GOT3 (cell line): ENCODE measurements around the gene ZNF514.
"Not testable (repeated sequence)": the region's sequence is repeated elsewhere in the genome, so short reads cannot be mapped to it uniquely, and the experiment has no call there.

Source experiments
- DNase-seq: peaks from one replicate; lab custom pipeline; 2025; ENCODE audit warnings: mixed read lengths; lab: John Stamatoyannopoulos, UW

ZNF514 gene

DNA sequence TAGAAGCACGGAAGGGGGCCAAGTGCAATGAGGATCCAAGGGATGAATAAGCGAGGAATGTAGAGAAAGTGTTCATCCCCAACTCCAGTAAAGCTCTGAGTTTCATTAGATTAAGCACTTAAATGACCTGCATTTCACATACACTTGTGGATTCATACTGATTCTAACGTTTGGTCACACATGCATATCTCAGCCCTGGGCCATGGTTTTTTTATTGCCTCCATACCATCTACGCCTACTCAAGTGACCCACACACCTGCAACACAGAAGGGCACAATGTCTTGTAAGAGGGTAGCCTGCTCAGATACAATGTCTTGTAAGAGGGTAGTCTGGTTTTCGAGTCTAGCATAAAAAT is 37.5 kb downstream of the ZNF514 start:
- no peak for DNase-seq

DNA sequence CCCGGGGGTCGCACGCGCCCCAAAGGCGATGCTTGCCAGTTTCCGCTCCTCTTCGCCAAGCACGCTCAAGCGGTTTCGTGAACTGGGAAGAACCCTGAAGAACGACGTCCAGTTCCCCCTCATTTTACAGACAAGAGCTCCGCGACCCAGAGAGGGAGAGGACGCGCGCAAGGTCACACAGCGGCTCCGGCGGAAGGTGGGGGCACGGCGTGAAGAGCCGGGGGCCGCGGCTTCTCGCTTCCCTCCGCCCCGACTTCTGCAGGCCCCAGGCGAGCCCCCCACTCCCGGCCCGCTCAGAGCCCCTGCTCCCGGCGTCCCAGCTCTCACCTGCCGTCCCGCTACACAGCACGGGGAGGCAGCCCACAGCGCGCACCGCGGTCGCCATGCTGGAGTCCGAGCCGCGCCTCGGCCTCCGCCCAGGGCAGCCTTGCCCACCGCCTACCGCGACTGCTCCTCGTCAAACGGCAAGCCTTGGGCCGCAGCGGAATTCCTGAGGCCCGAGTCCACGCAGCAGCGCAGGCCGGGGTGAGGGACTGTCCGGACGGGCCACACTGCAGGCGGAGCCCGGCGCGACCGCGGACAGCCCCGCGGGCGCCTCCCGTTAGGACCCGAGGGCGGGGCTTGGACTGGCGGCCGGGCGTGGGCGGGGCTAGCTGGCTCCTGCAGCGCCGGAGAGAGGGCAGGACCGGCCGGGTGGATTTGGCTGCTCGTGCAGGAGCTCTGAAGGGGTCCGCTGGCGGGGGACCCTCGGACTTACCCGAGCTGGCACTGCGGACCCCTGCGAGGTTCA is 38.0 kb downstream of the ZNF514 start, which contains the start of gene MRPS5:
Gene MRPS5 (minus strand): TSS at position 402 of the 790 bp plus-strand sequence. CDS start 17 bp downstream, at position 385.
- peak; percentile 50 for DNase-seq

DNA sequence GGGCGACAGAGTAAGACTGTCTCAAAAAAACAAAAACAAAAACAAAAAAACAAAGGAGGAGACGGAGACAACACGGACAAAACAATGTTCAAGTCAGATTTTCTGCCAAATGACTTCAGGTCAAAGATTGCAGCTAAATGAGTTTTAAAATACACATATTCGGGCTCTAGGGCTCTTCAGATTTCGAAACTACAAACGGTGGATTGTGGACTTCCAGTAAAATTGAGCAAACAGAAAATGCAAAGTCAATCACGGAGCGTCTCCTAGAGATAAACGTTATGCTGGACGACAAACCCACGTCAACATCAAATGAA is 38.6 kb downstream of the ZNF514 start:
- no peak for DNase-seq

DNA sequence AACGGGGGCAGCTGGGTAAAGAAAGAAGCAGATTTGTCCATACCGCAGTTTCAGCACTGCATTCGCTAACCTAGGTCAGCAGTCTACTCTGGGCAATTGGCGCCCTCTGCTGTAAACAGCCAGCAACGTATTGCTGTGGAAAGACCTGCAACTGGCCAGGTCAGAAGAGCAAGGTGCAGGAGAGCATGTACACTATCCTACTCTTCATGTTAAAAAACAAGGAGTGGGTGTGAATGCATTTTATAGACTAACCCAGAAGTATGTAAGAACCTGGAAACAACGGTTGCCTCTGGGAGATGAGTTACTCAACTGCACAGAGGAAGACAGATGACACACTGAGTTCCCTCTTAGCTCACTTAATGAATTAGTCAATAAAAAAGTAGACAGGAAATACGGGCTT is 44.2 kb downstream of the ZNF514 start:
- DNase-seq, result no peak

DNA sequence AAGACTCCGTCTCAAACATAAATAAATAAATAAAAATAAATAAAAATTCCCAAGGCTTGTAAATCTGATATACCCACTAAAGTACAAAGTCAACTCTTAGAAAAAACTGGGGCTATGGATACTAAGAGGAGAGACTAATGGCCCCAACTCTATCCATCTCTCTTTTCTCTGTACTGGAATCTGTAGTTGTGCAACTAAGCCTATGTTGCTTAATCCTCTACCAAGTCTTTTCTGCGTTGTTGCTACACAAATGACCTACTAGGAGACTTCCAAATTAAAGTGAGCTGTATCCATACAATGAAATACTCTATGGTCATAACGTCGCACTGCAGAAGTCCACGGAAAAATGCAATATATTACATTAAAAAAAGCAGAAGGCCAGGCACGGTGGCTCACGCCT is 46.2 kb downstream of the ZNF514 start:
- no peak for DNase-seq

DNA sequence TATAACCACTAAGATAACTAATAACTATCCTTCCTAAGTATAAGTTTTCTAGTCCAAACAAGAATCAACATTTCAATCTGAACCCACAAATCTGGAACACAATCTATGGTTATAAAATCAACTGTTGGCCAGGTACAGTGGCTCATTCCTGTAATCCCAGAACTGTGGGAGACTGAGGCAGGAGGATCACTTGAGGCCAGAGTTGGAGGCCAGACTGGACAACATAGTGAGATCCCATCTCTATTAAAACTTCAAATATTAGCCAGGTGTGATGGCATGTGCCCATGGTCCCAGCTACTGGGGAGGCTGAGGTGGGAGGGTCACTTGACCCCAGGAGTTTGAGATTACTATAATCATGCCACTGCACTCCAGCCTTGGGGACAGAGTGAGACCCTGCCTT is 49.3 kb downstream of the ZNF514 start:
- no peak for DNase-seq

DNA sequence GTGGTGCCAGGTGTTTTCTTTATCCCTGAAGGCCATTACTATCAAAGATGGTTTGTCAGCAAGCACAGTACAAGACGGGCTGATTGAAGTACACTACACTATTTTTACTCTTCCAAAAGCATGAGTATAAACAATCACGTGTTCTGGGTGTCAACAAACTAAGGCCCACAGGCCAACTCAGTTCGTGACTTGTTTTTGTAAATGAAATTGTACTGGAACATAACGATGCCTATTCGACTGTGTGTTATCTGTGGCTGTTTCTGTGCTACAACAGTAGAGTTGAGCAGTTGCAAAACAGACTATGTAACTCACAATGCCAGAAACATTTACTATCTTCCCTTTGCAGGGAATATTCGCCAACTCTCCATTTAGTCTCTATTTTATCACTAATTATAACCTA is 50.4 kb downstream of the ZNF514 start:
- no peak for DNase-seq

DNA sequence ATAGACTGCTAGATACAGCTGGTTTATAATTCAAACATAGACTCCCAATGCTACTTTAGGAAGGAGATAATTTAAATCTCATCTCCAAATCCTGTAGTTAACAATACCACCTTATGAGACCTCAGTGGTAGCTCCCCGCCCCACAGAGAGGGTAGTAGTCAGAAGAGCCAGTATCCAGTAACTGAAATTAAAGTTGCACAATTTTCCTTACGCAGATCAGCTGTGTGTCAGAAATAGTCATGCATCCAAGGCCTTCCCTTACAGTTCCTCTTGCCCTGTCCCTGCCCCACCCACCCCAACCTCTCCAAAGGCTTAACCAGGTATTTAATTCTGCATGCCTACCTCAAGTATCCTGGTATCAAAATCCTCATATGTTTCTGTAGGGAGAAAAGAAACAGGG is 53.6 kb downstream of the ZNF514 start:
- DNase-seq, result no peak

DNA sequence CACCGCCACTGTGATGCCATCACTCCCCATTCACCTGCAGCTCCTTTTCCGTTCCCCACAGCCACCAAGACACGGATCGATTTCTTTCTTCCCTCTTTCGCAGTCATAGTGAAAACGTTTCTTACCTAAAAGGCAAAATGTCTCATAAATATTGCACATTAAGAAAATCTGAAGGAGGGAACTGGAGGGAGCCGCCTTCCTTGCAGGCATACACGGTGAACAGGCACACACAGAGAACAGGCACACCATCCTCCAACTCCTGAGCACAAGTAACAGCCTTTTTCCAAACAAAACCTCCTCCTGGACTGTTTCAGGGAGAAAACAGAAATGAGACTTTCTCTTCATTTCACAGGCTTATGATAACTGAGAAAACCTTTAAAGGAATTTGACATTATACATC is 55.0 kb downstream of the ZNF514 start:
- no peak for DNase-seq

DNA sequence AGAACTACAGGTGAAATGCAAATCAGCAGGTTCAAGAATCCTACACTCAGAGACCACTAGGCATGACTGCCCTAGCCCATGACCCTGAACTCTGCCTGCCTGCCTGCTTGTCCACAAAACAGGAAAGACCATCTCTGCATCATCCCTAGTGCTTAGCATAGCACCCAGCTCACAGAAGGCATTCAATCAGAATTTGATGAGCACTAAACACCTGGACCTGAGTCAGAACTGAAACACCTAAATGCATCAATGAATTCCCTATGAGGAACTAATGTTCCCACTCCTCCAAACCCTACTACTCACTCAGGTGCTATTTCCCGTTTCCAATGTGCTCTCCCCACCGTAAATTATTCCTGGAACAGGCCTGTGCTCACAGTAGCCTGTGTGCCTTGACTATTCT is 59.7 kb downstream of the ZNF514 start:
- DNase-seq, result no peak

DNA sequence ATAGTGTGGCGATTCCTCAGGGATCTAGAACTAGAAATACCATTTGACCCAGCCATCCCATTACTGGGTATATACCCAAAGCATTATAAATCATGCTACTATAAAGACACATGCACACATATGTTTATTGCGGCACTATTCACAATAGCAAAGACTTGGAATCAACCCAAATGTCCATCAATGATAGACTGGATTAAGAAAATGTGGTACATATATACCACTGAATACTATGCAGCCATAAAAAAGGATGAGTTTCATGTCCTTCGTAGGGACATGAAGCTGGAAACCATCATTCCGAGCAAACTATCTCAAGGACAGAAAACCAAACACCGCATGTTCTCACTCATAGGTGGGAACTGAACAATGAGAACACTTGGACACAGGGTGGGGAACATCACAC is 61.4 kb downstream of the ZNF514 start:
- not testable (repeated sequence) for DNase-seq
